GM23338 (cell line): ENCODE results near the gene IDUA. TPM values are rescaled to one million over a fixed set of nuclear protein-coding genes. Genes with fewer than 3 reads are reported as not detected.
A peak's percentile ranks its signal among the peaks of the same experiment; 100 is the strongest.

Experiments
- ATAC-seq: fragments of 200-7000 bp; cut with Tn5 transposase; 3 replicates; pipeline ENCODE4 v1.9.1; 2020
- DNase-seq: peaks from one replicate; pipeline ENCODE4 v3.0.0-alpha.2; 2015; ENCODE audit warnings: low spot score
- H2AFZ ChIP-seq: fragments of 200-600 bp; sonication (generic); 2 replicates; pipeline ENCODE4 v1.8.0; 2016; ENCODE audit warnings: antibody characterized with exemption, mild to moderate bottlenecking, moderate library complexity
- H3F3A ChIP-seq: fragments of 200-600 bp; sonication (generic); replicated peaks from 2 replicates; pipeline ENCODE4 v1.8.0; 2017; ENCODE audit warnings: antibody characterized with exemption, mixed run types, low read depth
- H3K27ac ChIP-seq: fragments of 200-600 bp; sonication (generic); 2 replicates; pipeline ENCODE4 v1.6.1; 2016; ENCODE audit warnings: low read depth
- H3K27me3 ChIP-seq: fragments of 200-600 bp; sonication (generic); 2 replicates; pipeline ENCODE4 v1.8.0; 2016; ENCODE audit warnings: mild to moderate bottlenecking, mixed run types, moderate library complexity; ENCODE audit not compliant: insufficient read depth
- H3K36me3 ChIP-seq: fragments of 200-600 bp; sonication (generic); 2 replicates; pipeline ENCODE4 v1.8.0; 2016; ENCODE audit warnings: mild to moderate bottlenecking; ENCODE audit not compliant: insufficient read depth
- H3K4me1 ChIP-seq: fragments of 200-600 bp; sonication (generic); 2 replicates; pipeline ENCODE4 v1.8.0; 2016; ENCODE audit warnings: mild to moderate bottlenecking, moderate library complexity; ENCODE audit not compliant: insufficient read depth
- H3K4me2 ChIP-seq: fragments of 200-600 bp; sonication (generic); 2 replicates; pipeline ENCODE4 v1.7.1; 2017; ENCODE audit warnings: mixed run types
- H3K4me3 ChIP-seq: fragments of 200-600 bp; sonication (generic); 2 replicates; pipeline ENCODE4 v1.6.1; 2016; ENCODE audit warnings: mixed run types
- H3K79me2 ChIP-seq: fragments of 200-600 bp; sonication (generic); replicated peaks from 2 replicates; pipeline ENCODE4 v1.8.0; 2017; ENCODE audit warnings: mild to moderate bottlenecking; ENCODE audit not compliant: insufficient read depth
- H3K9me2 ChIP-seq: fragments of 200-600 bp; sonication (generic); 2 replicates; pipeline ENCODE4 v1.8.0; 2017; ENCODE audit not compliant: insufficient read depth
- H4K20me1 ChIP-seq: fragments of 200-600 bp; sonication (generic); replicated peaks from 2 replicates; pipeline ENCODE4 v1.8.0; 2017; ENCODE audit warnings: mild to moderate bottlenecking; ENCODE audit not compliant: insufficient read depth
- H3K27ac Mint-ChIP-seq: 2 replicates; pipeline ENCODE4 v1.8.0; 2020; ENCODE audit warnings: inconsistent platforms, mild to moderate bottlenecking, moderate library complexity, mixed read lengths
- H3K27me3 Mint-ChIP-seq: 3 replicates; pipeline ENCODE4 v1.8.0; 2022; ENCODE audit warnings: low read depth, mild to moderate bottlenecking, moderate library complexity, mixed read lengths, inconsistent platforms; ENCODE audit not compliant: insufficient read depth, poor library complexity
- H3K36me3 Mint-ChIP-seq: 3 replicates; pipeline ENCODE4 v1.8.0; 2021; ENCODE audit warnings: low read depth, mild to moderate bottlenecking, inconsistent platforms, moderate library complexity, mixed read lengths
- H3K4me1 Mint-ChIP-seq: 3 replicates; pipeline ENCODE4 v1.8.0; 2020; ENCODE audit warnings: mild to moderate bottlenecking, inconsistent platforms, mixed read lengths
- H3K4me3 Mint-ChIP-seq: 3 replicates; pipeline ENCODE4 v1.8.0; 2021; ENCODE audit warnings: moderate library complexity, mild to moderate bottlenecking, inconsistent platforms, mixed read lengths
- H3K9me3 Mint-ChIP-seq: 3 replicates; pipeline ENCODE4 v1.8.0; 2020; ENCODE audit warnings: moderate library complexity, mild to moderate bottlenecking, inconsistent platforms, mixed read lengths
- CREB1 ChIP-seq: fragments of 250-450 bp; sonication (Bioruptor Pico); IDR thresholded peaks from 2 replicates; pipeline ENCODE4 v1.5.0; 2020; ENCODE audit warnings: low read depth, mild to moderate bottlenecking, moderate library complexity
- ETS1 ChIP-seq: IDR thresholded peaks from 2 replicates; pipeline ENCODE4 v1.6.1; 2016; ENCODE audit warnings: antibody characterized with exemption
- EZH2 ChIP-seq: fragments of 200-600 bp; sonication (generic); IDR thresholded peaks from one replicate; pipeline ENCODE4 v1.8.0; 2017; ENCODE audit warnings: antibody characterized with exemption, mild to moderate bottlenecking, low read depth; ENCODE audit not compliant: unreplicated experiment
- EZH2phosphoT487 ChIP-seq: fragments of 200-600 bp; sonication (generic); IDR thresholded peaks from one replicate; pipeline ENCODE4 v1.8.1; 2018; ENCODE audit warnings: antibody characterized with exemption; ENCODE audit not compliant: unreplicated experiment
- JUNB ChIP-seq: IDR thresholded peaks from one replicate; pipeline ENCODE4 v1.6.1; 2016; ENCODE audit warnings: antibody characterized with exemption; ENCODE audit not compliant: unreplicated experiment
- NANOG ChIP-seq: IDR thresholded peaks from 2 replicates; pipeline ENCODE4 v1.6.1; 2016; ENCODE audit warnings: antibody characterized with exemption, borderline replicate concordance
- POLR2AphosphoS5 ChIP-seq: IDR thresholded peaks from 2 replicates; pipeline ENCODE4 v1.6.1; 2016; ENCODE audit warnings: antibody characterized with exemption, low read depth
- STAT1 ChIP-seq: IDR thresholded peaks from one replicate; pipeline ENCODE4 v1.6.1; 2016; ENCODE audit warnings: antibody characterized with exemption; ENCODE audit not compliant: unreplicated experiment
- ZNF331 ChIP-seq: fragments of 250-450 bp; sonication (Bioruptor Pico); IDR thresholded peaks from 2 replicates; pipeline ENCODE4 v1.5.0; 2020; ENCODE audit warnings: low read depth, mild to moderate bottlenecking, moderate library complexity
- polyA plus RNA-seq: library from polyadenylated mRNA; unstranded; fragments of >200 nt; fragmentation: Nextera tagmentation; extraction: Ambion mirVana; gene quantifications from 2 replicates; pipeline ENCODE4 v1.2.1, GENCODE V29; 2016
- total RNA-seq: library from RNA; depleted of rRNA; stranded (reverse); fragments of >200 nt; shearing (Covaris generic); gene quantifications from 2 replicates; pipeline ENCODE4 v1.2.3, GENCODE V29; 2014
- TF ChIP-seq, protein P1 (sequence below), 2 experiments: fragments of 200-600 bp in 1 of 2; sonication (generic) in 1 of 2; conservative IDR thresholded peaks; 2 replicates each; pipeline versions ENCODE4 v1.5.1 to v1.6.1; 2016 to 2017; ENCODE audit warnings: antibody characterized with exemption in 2 of 2, low read depth in 2 of 2, mild to moderate bottlenecking in 2 of 2, moderate library complexity in 1 of 2
- TF ChIP-seq, protein P2 (sequence below): fragments of 250-450 bp; sonication (Bioruptor Pico); IDR thresholded peaks from 2 replicates; pipeline ENCODE4 v1.5.0; 2020; ENCODE audit warnings: mild to moderate bottlenecking, moderate library complexity
- TF ChIP-seq, protein P3 (sequence below): IDR thresholded peaks from one replicate; pipeline ENCODE4 v1.6.1; 2018; ENCODE audit warnings: antibody characterized with exemption; ENCODE audit not compliant: unreplicated experiment

Gene IDUA
- total and polyA plus RNA-seq, 2 experiments from 2014 or later, result 1.3 to 6.1 TPM

- Histone ChIP-seq H3K79me2 (no peaks in the 10 kb centered on the region), H4K20me1 (no peaks in the 10 kb centered on the region; the same call in 1 of the 2 replicates), H3K4me1 (no peaks in the 10 kb centered on the region), H2AFZ (no peak overlapping the region), H3F3A (no peaks in the 10 kb centered on the region), H3K27me3 (no peaks in the 10 kb centered on the region), H3K36me3 (no peaks in the 10 kb centered on the region; the same call in 1 of the 2 replicates), H3K4me3 (no peak overlapping the region), H3K4me2 (no peak overlapping the region), H3K27ac (no peak overlapping the region), H3K9me2 (no peaks in the 10 kb centered on the region)
- Mint-ChIP-seq H3K4me1 (peaks cover 4% of the 10 kb centered on the region; the same call in 1 of the 3 replicates), H3K4me3 (no peak overlapping the region), H3K27ac (no peak overlapping the region; the same call in 1 of the 2 replicates), H3K9me3 (no peaks in the 10 kb centered on the region; the same call in 2 of the 3 replicates), H3K36me3 (peaks cover 13% of the 10 kb centered on the region), H3K27me3 (peaks cover 8% of the 10 kb centered on the region)
- DNase-seq (no peak), ATAC-seq (peak; percentile 30)
- TF ChIP-seq CREB1 (CRISPR knock-in tag) (no peak), JUNB (no peak), EZH2 (no peak), ZNF331 (no peak), ETS1 (no peak), STAT1 (no peak), NANOG (no peak), EZH2phosphoT487 (no peak), POLR2AphosphoS5 (no peak)
- TF ChIP-seq, protein P1, sequence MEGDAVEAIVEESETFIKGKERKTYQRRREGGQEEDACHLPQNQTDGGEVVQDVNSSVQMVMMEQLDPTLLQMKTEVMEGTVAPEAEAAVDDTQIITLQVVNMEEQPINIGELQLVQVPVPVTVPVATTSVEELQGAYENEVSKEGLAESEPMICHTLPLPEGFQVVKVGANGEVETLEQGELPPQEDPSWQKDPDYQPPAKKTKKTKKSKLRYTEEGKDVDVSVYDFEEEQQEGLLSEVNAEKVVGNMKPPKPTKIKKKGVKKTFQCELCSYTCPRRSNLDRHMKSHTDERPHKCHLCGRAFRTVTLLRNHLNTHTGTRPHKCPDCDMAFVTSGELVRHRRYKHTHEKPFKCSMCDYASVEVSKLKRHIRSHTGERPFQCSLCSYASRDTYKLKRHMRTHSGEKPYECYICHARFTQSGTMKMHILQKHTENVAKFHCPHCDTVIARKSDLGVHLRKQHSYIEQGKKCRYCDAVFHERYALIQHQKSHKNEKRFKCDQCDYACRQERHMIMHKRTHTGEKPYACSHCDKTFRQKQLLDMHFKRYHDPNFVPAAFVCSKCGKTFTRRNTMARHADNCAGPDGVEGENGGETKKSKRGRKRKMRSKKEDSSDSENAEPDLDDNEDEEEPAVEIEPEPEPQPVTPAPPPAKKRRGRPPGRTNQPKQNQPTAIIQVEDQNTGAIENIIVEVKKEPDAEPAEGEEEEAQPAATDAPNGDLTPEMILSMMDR (conservative IDR thresholded peaks at IDR 0.05; ENCODE audit: low read depth in 2 of 2), result no peak
- TF ChIP-seq, protein P2, sequence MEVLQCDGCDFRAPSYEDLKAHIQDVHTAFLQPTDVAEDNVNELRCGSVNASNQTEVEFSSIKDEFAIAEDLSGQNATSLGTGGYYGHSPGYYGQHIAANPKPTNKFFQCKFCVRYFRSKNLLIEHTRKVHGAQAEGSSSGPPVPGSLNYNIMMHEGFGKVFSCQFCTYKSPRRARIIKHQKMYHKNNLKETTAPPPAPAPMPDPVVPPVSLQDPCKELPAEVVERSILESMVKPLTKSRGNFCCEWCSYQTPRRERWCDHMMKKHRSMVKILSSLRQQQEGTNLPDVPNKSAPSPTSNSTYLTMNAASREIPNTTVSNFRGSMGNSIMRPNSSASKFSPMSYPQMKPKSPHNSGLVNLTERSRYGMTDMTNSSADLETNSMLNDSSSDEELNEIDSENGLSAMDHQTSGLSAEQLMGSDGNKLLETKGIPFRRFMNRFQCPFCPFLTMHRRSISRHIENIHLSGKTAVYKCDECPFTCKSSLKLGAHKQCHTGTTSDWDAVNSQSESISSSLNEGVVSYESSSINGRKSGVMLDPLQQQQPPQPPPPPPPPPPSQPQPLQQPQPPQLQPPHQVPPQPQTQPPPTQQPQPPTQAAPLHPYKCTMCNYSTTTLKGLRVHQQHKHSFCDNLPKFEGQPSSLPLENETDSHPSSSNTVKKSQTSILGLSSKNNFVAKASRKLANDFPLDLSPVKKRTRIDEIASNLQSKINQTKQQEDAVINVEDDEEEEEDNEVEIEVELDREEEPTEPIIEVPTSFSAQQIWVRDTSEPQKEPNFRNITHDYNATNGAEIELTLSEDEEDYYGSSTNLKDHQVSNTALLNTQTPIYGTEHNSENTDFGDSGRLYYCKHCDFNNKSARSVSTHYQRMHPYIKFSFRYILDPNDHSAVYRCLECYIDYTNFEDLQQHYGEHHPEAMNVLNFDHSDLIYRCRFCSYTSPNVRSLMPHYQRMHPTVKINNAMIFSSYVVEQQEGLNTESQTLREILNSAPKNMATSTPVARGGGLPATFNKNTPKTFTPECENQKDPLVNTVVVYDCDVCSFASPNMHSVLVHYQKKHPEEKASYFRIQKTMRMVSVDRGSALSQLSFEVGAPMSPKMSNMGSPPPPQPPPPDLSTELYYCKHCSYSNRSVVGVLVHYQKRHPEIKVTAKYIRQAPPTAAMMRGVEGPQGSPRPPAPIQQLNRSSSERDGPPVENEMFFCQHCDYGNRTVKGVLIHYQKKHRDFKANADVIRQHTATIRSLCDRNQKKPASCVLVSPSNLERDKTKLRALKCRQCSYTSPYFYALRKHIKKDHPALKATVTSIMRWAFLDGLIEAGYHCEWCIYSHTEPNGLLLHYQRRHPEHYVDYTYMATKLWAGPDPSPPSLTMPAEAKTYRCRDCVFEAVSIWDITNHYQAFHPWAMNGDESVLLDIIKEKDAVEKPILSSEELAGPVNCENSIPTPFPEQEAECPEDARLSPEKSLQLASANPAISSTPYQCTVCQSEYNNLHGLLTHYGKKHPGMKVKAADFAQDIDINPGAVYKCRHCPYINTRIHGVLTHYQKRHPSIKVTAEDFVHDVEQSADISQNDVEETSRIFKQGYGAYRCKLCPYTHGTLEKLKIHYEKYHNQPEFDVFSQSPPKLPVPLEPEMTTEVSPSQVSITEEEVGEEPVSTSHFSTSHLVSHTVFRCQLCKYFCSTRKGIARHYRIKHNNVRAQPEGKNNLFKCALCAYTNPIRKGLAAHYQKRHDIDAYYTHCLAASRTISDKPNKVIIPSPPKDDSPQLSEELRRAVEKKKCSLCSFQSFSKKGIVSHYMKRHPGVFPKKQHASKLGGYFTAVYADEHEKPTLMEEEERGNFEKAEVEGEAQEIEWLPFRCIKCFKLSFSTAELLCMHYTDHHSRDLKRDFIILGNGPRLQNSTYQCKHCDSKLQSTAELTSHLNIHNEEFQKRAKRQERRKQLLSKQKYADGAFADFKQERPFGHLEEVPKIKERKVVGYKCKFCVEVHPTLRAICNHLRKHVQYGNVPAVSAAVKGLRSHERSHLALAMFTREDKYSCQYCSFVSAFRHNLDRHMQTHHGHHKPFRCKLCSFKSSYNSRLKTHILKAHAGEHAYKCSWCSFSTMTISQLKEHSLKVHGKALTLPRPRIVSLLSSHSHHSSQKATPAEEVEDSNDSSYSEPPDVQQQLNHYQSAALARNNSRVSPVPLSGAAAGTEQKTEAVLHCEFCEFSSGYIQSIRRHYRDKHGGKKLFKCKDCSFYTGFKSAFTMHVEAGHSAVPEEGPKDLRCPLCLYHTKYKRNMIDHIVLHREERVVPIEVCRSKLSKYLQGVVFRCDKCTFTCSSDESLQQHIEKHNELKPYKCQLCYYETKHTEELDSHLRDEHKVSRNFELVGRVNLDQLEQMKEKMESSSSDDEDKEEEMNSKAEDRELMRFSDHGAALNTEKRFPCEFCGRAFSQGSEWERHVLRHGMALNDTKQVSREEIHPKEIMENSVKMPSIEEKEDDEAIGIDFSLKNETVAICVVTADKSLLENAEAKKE (CRISPR knock-in tag), result no peak
- TF ChIP-seq, protein P3, sequence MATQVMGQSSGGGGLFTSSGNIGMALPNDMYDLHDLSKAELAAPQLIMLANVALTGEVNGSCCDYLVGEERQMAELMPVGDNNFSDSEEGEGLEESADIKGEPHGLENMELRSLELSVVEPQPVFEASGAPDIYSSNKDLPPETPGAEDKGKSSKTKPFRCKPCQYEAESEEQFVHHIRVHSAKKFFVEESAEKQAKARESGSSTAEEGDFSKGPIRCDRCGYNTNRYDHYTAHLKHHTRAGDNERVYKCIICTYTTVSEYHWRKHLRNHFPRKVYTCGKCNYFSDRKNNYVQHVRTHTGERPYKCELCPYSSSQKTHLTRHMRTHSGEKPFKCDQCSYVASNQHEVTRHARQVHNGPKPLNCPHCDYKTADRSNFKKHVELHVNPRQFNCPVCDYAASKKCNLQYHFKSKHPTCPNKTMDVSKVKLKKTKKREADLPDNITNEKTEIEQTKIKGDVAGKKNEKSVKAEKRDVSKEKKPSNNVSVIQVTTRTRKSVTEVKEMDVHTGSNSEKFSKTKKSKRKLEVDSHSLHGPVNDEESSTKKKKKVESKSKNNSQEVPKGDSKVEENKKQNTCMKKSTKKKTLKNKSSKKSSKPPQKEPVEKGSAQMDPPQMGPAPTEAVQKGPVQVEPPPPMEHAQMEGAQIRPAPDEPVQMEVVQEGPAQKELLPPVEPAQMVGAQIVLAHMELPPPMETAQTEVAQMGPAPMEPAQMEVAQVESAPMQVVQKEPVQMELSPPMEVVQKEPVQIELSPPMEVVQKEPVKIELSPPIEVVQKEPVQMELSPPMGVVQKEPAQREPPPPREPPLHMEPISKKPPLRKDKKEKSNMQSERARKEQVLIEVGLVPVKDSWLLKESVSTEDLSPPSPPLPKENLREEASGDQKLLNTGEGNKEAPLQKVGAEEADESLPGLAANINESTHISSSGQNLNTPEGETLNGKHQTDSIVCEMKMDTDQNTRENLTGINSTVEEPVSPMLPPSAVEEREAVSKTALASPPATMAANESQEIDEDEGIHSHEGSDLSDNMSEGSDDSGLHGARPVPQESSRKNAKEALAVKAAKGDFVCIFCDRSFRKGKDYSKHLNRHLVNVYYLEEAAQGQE, result no peak
Observed at GRCh38 chr4:1026115-1026514, 39.3 kb downstream of the IDUA start.
